Nephron progenitor cell (in vitro differentiated cells): ENCODE results near the gene SLC35B2.
A peak's percentile ranks its signal among the peaks of the same experiment; 100 is the strongest.

Experiments
- DNase-seq: peaks from one replicate; pipeline ENCODE4 v3.0.0; 2021
- H3K27ac Mint-ChIP-seq: 2 replicates; pipeline ENCODE4 v1.8.0; 2021; ENCODE audit warnings: mild to moderate bottlenecking, moderate library complexity, mixed read lengths
- H3K27me3 Mint-ChIP-seq: 2 replicates; pipeline ENCODE4 v1.8.0; 2021; ENCODE audit warnings: mild to moderate bottlenecking, low read depth, mixed read lengths; ENCODE audit not compliant: poor library complexity
- H3K36me3 Mint-ChIP-seq: 2 replicates; pipeline ENCODE4 v1.8.0; 2021; ENCODE audit warnings: low read depth, mixed read lengths
- H3K4me1 Mint-ChIP-seq: 2 replicates; pipeline ENCODE4 v1.8.0; 2021; ENCODE audit warnings: mixed read lengths
- H3K4me3 Mint-ChIP-seq: 2 replicates; pipeline ENCODE4 v1.8.0; 2021; ENCODE audit warnings: mild to moderate bottlenecking, moderate library complexity, mixed read lengths
- H3K9me3 Mint-ChIP-seq: 2 replicates; pipeline ENCODE4 v1.8.0; 2021; ENCODE audit warnings: mild to moderate bottlenecking, moderate library complexity, mixed read lengths
- TF ChIP-seq, protein P1 (sequence below): fragments of 200-600 bp; sonication (generic); IDR thresholded peaks from 2 replicates; pipeline ENCODE4 v1.5.0; 2021; ENCODE audit warnings: antibody characterized with exemption

The SLC35B2 gene

DNA sequence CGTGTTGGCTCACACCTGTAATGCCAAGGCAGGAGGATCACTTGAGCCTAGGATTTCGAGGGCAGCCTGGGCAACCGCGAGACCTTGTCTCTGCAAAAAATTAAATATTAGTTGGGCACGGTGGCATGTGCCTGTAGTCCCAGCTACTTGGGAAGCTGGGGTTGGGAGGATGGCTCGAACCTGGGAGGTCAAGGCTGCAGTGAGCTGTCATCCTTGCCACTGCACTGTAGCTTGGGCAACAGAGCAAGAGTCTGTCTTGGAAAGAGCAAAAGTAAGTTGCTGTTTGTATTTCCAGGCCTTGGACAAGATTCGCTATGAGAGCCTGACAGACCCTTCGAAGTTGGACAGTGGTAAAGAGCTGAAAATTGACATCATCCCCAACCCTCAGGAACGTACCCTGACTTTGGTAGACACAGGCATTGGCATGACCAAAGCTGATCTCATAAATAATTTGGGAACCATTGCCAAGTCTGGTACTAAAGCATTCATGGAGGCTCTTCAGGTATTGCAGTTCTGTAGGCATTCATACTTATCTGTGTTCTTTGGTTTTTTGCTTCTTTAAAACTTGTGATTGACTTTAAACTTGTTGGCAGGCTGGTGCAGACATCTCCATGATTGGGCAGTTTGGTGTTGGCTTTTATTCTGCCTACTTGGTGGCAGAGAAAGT, 8.1 kb downstream of the SLC35B2 start:
- H3K4me3 Mint-ChIP-seq, result peak overlapping the region; percentile 98
- H3K36me3 Mint-ChIP-seq, result peaks cover 59% of the 10 kb centered on the region
- no peak for DNase-seq
- H3K27ac Mint-ChIP-seq, result peak overlapping the region; percentile 95
- H3K9me3 Mint-ChIP-seq, result no peaks in the 10 kb centered on the region
- TF ChIP-seq, protein P1, sequence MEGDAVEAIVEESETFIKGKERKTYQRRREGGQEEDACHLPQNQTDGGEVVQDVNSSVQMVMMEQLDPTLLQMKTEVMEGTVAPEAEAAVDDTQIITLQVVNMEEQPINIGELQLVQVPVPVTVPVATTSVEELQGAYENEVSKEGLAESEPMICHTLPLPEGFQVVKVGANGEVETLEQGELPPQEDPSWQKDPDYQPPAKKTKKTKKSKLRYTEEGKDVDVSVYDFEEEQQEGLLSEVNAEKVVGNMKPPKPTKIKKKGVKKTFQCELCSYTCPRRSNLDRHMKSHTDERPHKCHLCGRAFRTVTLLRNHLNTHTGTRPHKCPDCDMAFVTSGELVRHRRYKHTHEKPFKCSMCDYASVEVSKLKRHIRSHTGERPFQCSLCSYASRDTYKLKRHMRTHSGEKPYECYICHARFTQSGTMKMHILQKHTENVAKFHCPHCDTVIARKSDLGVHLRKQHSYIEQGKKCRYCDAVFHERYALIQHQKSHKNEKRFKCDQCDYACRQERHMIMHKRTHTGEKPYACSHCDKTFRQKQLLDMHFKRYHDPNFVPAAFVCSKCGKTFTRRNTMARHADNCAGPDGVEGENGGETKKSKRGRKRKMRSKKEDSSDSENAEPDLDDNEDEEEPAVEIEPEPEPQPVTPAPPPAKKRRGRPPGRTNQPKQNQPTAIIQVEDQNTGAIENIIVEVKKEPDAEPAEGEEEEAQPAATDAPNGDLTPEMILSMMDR, result no peak
- H3K4me1 Mint-ChIP-seq, result peaks cover 67% of the 10 kb centered on the region
- peaks cover 7% of the 10 kb centered on the region for H3K27me3 Mint-ChIP-seq

DNA sequence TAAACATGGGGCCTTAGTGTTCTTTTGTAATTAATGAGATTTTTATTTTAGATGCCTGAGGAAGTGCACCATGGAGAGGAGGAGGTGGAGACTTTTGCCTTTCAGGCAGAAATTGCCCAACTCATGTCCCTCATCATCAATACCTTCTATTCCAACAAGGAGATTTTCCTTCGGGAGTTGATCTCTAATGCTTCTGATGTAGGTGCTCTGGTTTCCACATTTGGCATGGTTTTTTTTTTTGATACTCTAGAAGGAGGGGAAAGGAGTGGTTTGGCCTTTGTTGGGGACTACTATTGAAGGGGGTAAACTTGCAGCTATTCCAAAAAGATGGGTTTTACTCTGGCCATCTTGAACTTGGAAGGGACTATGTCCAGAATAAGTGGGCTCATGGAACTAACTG, 8.7 kb downstream of the SLC35B2 start:
- Mint-ChIP-seq H3K4me3 (peak overlapping the region; percentile 98), H3K9me3 (no peaks in the 10 kb centered on the region), H3K27ac (peak overlapping the region; percentile 94), H3K27me3 (peaks cover 11% of the 10 kb centered on the region), H3K36me3 (peaks cover 55% of the 10 kb centered on the region), H3K4me1 (peaks cover 62% of the 10 kb centered on the region)
- TF ChIP-seq, protein P1, result no peak
- DNase-seq, result no peak

DNA sequence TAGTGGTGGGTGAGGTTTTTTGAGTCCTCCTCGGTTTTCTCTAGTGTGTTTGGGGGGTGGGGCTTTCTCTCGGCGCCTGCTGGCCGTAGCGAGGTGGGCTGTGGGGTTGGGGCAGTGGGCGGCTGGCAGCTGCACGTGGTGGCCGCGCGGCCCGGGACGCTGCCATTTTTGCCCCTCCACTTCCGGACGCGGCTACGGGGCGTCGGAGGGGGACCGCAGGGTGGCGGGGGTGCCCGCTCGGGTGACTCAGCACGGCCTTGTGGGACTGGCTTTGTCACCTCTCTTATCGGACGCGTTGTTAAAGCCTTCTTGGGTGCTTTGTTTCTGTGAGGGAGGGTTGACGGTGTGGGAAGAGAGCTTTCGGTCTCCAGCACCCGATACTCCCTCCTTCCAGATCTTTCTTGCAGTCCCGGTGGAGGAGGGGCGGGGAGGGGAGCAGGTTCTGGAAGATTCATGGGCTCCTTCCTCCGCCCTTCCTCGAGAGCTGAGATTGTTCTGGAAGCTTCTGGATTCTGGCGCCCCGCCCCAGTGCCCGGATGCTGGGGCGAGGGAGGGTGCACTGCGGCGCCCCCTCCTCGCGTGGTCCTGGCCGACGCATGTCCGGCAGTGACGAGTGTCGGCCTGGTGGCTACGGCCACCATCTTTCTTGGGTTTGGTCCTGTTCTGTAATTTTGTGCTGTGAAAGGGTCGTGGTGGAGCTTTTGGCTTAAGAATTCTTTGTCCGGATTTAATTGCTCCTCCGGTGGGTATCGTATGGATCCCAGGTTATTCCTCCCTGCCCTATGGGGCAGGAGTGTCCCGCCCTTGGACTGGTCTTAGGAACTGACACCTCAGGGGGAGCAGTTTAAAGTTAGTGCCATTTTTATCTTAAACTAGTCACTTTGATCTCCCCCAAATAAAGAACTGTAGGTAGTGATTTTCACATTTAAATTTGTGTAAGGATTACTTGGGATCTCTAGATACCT, 9.7 kb downstream of the SLC35B2 start:
- TF ChIP-seq, protein P1, result no peak
- Mint-ChIP-seq H3K9me3 (no peaks in the 10 kb centered on the region), H3K4me3 (peak overlapping the region; percentile 98), H3K27ac (peak overlapping the region; percentile 98), H3K36me3 (peaks cover 45% of the 10 kb centered on the region), H3K4me1 (peaks cover 52% of the 10 kb centered on the region), H3K27me3 (peaks cover 8% of the 10 kb centered on the region)
- peak; percentile 64 for DNase-seq

DNA sequence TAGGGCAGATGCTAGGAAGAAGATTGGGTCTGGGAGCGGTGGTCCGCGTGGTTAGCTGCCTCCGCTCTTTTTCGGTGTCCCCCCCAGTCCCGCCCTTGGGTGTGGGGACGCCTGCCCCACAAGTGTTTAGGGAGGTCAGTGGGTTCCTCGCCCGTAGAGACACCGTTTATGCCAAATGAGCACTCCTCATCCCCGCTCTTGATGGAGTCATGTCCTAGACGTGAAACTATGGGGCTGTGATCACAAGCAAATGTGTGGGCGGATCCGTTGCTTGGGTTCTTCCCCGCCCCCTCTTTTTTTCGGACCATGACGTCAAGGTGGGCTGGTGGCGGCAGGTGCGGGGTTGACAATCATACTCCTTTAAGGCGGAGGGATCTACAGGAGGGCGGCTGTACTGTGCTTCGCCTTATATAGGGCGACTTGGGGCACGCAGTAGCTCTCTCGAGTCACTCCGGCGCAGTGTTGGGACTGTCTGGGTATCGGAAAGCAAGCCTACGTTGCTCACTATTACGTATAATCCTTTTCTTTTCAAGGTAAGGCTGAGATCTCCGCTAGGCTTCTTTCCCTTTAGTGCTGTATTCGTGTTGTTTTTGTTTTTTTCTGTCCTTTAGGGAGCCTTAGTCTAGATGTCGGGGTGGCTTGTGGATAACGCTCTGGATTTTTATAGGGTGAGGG, 10.5 kb downstream of the SLC35B2 start, which contains the start of gene HSP90AB1:
TSS of gene HSP90AB1 (plus strand) at position 439 of the 675 bp plus-strand sequence. CDS start 1,529 bp downstream, outside the sequence.
- Mint-ChIP-seq H3K27ac (peak within 1 kb of the TSS; percentile 98), H3K4me1 (peaks cover 47% of the 10 kb centered on the region), H3K9me3 (no peaks in the 10 kb centered on the region), H3K4me3 (peak within 1 kb of the TSS; percentile 98), H3K27me3 (peaks cover 7% of the 10 kb centered on the region), H3K36me3 (peaks cover 37% of the 10 kb centered on the region)
- TF ChIP-seq, protein P1, result no peak
- peak; percentile 90 for DNase-seq

DNA sequence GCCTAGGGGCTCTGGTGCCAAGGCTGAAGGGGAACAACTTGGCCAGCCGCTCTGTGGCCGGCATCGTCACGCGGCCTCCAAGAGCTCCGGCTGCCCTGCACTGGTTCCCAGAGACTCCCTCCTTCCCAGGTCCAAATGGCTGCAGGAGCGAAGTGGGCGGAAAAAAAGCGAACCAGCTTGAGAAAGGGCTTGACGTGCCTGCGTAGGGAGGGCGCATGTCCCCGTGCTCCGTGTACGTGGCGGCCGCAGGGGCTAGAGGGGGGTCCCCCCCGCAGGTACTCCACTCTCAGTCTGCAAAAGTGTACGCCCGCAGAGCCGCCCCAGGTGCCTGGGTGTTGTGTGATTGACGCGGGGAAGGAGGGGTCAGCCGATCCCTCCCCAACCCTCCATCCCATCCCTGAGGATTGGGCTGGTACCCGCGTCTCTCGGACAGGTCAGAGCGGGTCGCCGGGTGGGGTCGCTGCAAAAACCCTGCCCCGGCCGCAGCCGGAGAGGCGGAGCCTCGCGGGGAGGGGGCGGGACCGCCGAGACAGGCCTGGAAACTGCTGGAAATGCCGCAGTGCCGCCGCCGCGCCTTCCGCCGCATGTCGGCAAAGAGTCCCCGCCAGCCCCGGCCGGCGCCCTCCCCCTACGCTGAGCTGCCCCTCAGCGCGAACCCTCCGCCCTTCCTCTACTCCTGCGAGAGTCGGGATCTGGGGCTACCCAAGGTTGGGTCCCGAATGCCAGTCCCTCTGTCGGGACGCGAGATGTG, 11.2 kb downstream of the SLC35B2 start:
- peak overlapping the region; percentile 98 for H3K27ac Mint-ChIP-seq
- H3K4me1 Mint-ChIP-seq, result peaks cover 42% of the 10 kb centered on the region
- H3K27me3 Mint-ChIP-seq, result peaks cover 7% of the 10 kb centered on the region

More for the DNA sequence above, 11.2 kb downstream of the SLC35B2 start:
- TF ChIP-seq, protein P1, result peak; percentile 9
- DNase-seq, result peak; percentile 97
- Mint-ChIP-seq H3K4me3 (peak overlapping the region; percentile 98), H3K36me3 (peaks cover 30% of the 10 kb centered on the region), H3K9me3 (no peaks in the 10 kb centered on the region)
